HG03460 (cell line): Measurements from ENCODE around the gene ACER1.

Experiments
- ATAC-seq: cut with Tn5 transposase; IDR thresholded peaks from one replicate; pipeline ENCODE4 v1.9.1; 2021; ENCODE audit not compliant: unreplicated experiment

The ACER1 gene

GRCh38 chr19:6269101-6269886, 64.1 kb downstream of the ACER1 start:
- no peak for ATAC-seq

- ATAC-seq, result no peak
Observed at GRCh38 chr19:6268382-6268771, 65.0 kb downstream of the ACER1 start.

DNA sequence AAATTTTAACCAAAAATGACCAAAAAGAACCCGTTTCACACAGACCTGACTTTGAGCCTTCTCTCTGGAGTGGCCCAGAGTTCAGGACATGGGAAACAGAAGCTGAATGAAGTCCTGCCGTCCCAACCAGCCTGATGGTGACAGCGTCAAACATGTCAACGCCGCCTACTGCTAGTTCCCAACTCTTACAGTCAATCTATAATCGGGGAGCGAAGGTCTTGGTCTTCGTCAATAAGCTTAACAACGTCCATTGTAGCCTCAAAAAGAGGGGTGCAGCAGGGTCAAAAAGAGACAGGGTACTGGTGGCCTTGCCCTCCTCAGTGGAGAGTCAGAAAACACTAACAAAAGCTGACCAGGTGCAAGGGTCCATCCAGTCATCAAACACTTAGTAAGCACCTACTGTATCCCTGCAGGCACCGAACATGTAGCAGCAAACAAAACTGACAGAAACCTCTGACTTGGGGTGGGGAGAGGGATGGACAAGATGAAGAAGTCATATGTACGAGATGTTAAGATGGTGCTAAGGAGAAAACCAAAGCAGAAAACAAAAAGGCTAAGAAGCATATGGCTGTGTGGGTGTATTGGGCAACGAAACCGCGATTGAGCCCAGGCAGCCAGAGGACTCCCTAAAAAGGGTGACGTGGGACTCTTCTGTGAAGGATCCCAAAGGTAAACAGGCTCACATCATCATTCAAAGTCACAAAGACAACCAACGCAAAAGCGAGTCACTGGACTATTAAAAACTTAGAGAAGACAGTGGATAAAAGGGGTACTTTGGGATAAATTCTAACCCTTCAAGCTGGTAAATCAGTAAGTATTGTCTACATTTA, 65.6 kb downstream of the ACER1 start:
- ATAC-seq, result no peak

GRCh38 chr19:6264803-6265202, 68.6 kb downstream of the ACER1 start:
- ATAC-seq, result no peak

GRCh38 chr19:6263735-6264444, 69.5 kb downstream of the ACER1 start:
- no peak for ATAC-seq

DNA sequence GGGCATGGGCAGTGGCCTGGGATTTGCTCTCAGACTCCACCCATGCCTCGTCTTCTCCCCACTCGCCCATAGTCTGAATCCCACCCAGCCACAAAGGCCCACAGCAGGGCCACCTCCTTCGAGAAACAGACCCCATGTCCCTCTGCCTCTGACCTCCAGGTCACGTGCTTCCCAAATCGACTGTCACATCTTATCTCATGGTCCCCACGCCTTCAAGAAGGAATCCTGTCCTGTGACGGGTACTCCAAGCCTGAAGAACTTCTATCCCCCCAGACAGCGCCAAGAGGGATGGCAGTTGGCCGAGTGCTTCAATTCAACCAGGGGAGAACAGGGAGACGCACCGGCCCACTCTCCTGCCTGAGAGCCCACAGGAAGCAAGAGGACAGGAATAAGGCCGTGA, 70.1 kb downstream of the ACER1 start:
- ATAC-seq, result no peak

GRCh38 chr19:6262519-6262918, 70.9 kb downstream of the ACER1 start:
- ATAC-seq, result no peak

DNA sequence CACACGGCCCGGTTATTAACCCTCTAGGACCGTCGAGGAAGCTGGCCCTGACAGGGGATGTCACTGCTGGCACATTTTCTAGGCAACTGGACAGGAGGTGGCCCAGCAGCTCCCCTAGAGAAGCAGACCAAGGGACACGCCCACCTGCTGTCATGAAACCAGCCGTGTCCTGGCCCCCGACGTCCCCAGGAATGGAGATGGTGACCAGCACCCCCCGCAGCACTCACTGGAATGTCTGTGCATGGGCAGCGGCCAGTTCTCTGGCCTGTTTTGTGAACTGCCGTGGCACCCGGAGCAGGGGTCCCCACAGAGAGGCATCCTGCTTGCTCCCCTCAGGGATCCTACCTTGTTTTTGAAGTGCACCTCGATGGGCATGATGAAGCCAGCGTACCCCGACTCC, 71.5 kb downstream of the ACER1 start:
- no peak for ATAC-seq

GRCh38 chr19:6260912-6261650, 72.3 kb downstream of the ACER1 start:
- ATAC-seq, result no peak

GRCh38 chr19:6260376-6260775, 73.0 kb downstream of the ACER1 start:
- no peak for ATAC-seq

DNA sequence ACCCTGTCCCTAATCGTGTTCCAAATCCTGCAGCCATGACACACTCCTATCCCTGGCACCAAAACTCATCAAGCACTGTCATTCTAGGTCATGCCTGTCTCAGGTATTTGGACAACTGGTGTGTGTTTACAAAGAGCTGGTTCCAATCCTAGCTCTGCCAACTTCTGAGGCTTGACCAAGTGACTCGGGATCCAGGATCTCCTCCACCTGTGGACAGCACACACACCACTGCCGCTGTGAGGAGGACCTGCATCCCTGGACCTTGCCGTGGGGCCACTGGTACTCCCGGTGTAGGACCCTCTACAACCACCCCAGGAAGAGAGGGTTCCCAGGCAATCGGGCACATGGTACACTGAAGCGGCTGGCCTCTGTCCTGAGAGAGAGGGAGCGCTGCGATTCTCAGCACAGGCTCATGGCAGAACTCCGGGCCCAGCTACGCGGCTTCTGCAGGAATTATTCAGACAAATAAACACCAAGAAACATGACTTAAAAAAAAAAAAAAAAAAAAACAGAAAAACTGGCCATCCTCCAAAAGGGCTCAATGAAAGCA, 74.0 kb downstream of the ACER1 start:
- ATAC-seq, result no peak

- no peak for ATAC-seq
Observed at GRCh38 chr19:6258812-6259311, 74.5 kb downstream of the ACER1 start.
